Stomach (tissue), 4 donors: ENCODE results near the gene PPDPF.

ENCODE experiments used
- CTCF ChIP-seq, 7 experiments: fragments of 450-650 bp in 4 of 7; fragments of 200-600 bp in 3 of 7; sonication (generic) in 3 of 7; IDR thresholded peaks; one replicate each; pipeline ENCODE4 v1.5.1; 2016 to 2019; ENCODE audit warnings: antibody characterized with exemption in 7 of 7, control low read depth in 2 of 7, mild to moderate bottlenecking in 1 of 7
- POLR2A ChIP-seq, 4 donors: fragments of 450-650 bp; IDR thresholded peaks; one replicate each; pipeline ENCODE4 v1.6.1; 2016; ENCODE audit warnings: antibody characterized with exemption in 4 of 4, control low read depth in 2 of 4, mild to moderate bottlenecking in 1 of 4, moderate library complexity in 1 of 4

- no peak for TF ChIP-seq POLR2A (IDR thresholded peaks at IDR 0.05)
- no peak for TF ChIP-seq CTCF (IDR thresholded peaks at IDR 0.05)
Observed at GRCh38 chr20:63497946-63498935, 22.3 kb upstream of the PPDPF start.
